ENCODE measurements around the gene SDF2.
A peak's percentile ranks its signal among the peaks of the same experiment; 100 is the strongest.

SDF2 gene, protein sequence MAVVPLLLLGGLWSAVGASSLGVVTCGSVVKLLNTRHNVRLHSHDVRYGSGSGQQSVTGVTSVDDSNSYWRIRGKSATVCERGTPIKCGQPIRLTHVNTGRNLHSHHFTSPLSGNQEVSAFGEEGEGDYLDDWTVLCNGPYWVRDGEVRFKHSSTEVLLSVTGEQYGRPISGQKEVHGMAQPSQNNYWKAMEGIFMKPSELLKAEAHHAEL

DNA sequence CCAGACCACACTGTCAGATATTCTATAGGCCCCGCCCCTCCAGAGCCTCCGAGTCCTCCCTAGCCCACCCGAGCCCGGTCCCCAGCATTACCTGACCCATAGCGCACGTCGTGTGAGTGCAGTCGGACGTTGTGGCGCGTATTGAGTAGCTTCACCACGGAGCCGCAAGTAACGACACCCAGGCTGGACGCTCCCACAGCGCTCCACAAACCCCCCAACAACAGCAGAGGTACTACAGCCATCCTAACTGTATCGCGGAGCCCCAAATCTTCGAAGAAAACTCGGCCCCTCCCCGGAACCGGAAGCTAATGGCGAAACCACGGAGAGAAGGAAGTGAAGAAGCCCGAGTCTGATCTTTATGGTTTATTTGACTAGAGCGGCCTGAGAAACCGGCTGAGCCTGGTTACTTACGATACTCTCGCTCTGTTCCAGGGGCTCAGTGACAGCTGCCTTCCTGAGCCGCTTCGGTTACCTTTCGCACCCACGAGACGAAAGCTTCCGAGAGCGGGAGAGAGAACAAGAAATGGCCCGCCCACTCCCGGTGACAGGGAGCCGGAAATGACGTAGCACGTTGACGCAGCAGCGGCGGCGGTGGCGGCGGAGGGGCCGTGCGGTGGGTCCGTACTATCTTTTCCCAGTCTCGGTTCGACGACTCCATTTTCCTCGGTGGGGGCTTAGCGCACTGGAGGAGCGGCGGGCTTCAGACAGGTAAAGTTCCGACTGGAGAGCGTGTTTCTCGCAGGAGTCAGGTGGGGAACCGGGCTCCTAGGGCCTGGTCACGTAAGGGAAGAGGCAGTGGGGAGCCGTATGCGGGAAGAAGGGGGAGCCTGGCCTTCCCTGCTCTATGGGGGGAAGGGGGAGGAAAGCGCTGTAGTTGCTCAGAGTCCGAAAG lies at the start of gene SDF2, which contains the start of gene SUPT6H:
SDF2 (minus strand) TSS at position 272 of the 892 bp plus-strand sequence; CDS start at position 242, 30 bp downstream.
SUPT6H (plus strand) TSS at position 571 of the 892 bp plus-strand sequence. CDS start 11,197 bp downstream, outside the sequence.
- peak; percentile 54 for DNase-seq

DNA sequence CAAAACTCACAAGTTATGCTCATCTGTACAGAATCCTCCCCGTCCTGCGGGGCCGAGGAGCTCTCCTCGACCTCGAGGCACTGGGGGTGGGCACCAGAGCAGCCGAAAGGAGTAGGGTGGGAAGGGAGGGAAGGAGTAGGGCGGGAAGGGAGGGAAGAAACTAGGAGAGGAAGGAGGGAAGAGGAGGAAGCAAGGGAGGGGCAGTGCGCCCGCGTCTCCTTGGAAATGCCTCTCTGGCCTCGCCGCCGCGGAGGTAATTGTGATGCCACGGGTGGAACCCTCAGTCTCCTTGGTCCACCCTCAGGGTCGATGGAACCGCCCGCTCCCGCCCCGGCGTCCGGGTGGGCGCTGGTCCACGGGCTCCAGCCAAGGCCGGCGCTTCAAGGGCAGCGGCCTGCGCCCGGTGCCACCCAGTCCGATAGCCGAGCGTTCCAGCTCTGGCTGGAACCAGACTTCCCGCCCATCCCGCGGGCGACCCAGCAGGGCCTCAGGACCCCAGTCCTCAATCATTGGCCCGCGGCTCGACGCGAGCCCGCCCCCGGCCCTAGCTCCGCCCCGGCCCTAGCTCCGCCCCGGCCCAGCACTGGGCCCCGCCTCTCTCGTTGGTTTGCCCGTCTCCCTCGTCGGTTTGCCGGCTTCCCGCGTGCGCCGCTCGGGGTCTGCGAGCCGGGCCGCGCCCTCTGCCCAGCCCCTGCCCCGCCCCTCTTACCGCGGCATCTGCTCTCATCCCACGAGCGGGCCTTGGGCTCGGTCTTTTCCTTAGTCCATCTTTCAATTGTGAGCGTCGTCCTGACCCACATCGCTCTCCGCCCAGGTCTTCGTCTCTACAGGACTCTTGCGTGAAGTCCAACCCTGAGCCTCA lies 49.4 kb upstream of the SDF2 start:
- DNase-seq: peak; percentile 79

DNA sequence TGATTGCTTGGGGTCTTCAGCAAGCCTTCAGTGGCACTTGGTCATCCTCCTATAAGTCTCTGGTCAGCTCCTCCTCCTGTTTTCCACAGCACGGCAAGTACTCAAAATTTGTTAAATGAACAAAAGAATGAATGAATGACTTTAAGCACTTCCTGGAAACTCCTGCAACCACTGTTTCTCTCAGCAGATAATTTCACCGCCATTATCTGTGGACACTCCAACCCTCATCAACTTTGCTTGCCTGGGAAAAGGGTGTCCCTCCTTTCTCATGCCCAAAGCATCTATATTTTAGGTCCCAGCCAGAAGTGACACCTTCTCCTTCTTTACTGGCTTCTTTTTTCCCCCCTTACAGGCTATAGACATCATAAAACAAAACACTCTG lies 45.6 kb upstream of the SDF2 start:
- no peak for DNase-seq

DNA sequence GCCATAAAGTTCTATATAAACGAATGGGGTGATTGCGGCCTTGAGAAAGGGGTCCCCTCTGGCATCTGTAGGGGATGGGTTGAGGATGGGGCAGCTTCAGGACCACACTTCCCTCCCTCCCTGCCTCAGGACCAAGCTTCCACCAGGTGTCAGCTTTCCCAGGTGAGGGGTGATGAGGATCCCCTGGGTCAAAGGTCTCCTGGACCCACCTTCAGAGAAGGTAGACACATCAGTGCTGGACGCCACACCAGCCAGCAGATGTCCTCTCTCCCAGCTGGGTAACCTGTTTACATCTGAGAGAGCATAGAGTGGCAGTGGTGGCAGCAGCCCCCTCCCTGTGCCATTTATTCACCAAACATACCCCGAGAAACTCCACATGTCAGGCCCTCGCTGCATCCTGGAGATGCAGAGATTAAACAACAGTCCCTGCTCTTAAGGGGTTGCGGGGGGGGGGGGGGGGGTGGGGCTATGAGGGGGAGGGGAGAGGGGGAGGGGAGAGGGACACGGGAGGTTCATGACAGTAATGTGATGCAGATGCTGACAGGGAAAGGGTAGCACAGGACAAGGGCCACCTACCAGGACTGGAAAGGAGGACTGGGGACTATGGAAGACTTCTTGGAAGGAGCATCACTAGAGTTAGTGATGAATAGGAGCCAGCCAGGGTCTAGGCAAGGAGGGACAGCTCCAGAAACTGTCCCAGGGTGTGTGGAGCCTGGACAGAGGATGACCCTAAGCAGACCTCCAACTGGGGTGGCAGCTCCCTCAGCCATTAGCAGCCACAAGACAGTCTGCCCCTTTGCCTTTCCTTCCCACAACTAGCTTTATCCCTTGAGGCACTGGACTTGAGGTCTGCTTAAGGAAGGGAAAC lies 45.0 kb upstream of the SDF2 start:
- DNase-seq: no peak

DNA sequence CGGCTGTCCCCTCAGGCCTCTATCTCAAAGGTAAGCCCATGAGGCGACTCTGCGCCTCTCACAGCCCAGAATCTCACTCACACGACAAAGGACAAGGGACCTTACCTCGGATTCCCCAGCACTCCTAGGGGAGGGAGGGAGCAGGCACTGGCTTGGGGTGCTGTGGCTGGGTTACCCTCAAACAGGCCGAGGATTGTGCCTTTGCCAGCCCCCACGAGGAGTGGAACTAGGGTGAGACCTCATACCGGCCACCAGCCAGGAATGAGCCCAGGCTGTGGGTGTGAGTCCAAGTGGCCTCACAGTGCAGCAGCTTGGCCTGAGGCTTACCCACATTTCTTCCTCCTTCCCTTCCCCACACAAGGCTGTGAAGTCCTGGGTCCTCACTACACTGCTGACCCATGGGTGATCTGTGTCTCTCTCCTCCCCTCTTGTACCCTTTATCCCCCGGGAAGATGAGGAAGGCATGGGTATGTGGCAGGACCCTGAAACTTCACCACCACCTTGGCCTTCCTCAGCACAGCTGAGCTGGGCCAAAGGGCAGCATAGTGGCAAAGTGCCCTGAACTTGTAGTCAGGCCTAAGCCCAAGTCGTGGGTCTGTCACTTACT lies 44.1 kb upstream of the SDF2 start:
- no peak for DNase-seq

DNA sequence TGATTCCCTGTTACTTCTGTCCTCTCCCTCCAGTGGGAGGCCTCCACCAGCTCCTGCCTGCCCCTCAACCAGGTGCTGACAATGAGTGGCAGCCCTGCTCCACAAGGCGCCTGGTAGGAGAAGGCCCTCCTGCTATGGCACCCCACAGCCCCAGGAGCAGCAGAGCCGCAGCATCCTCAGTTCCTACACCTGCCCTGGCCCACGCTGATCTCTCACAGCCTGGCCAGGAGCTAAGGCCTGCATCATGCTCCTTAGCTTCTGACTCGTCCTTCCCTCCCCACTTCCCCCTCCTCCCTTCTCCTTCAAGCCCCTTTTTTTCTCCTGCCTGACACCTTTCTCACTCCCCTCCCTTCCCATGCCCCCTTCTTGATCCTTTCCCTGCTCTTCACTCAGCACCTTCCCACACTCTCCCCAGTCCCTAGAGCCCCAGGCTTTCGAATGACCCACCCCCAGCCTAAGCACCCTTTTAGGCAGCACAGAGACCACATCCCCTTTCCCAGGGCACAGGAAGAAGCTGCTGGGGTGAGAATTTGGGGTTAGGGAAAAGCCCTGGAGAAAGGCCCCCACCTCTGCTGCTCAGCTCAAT lies 43.5 kb upstream of the SDF2 start:
- DNase-seq: no peak

DNA sequence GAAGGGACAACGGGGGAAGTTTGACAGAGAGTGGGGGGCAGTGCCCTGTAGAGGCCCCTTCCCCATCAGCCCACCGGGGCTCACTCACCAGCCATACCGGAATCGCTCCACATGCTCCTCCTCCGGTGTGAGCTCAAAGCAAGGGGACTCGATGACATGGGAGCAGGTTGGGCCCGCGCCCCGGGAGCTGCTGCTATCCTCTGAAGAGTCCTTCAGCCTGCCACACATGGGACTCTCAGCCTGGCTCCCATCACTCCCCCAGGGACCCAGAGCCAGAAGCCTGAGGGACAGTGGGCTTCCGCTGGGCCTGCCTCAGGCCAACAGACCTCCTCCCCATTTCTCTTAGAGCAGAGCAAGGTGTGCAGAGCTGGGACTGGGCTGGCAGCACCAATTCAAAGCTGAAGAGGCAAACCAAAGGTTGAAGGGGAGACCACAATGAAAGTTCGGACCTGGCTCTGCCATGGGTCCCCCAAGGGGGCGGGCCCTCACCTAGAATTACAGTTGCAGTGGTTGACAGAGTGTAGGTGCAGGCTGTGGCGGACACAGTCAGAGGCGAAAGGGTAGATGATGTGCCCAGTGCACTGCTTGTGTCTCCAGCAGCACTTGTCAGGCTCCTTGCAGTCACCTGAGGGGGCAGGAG lies 42.6 kb upstream of the SDF2 start:
- DNase-seq: no peak

DNA sequence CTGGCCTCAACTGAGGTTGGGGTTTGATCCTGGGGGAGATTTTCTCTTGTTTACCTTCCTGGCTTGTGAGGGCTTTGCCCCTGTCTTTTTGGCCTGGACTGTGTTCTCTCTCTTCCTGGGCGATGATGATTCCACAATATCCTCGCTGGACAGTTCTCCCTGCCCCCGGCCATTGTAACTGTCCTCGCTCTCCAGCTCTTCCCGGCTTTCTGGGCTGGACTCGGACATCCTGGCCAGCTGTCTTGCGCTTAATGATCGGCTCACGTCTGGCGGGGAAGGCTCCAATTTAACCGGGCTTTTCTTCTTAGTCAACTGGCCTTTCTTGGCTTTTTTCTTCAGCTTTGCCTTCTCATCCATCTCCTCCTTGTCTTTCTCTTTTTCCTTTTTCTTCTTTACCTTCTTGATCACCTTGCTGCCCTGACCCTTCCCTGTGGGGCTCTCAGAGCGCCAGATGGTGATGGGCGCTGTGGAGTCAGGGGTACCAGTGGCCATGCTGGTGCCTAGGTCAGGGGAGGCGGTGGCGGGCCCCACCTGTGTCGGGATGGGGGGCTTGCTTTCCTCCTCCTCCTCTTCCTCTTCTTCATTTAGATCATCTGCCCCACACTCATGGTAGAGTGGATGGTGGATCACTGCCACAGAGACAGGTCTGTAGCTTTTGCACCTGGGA lies 42.0 kb upstream of the SDF2 start:
- no peak for DNase-seq

DNA sequence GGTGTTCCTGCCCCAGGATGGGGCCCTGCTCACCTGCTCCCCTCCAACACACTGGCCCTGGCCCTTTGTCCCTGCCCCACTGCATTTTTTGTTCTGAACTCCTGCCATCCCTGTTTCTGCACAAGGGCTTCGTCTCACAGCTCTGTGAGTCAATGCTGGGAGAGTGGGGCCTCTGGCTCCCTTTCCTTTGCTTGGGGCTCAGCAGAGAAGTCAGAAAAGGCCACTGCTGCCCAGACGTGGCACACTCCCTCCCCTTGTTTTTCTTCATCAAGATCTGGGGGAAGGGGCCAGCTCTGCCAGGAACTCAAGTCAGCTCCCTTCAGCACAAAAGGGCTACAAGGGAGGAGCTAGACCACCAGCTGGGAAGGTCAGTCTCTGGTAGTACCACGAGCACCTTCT lies 41.0 kb upstream of the SDF2 start:
- DNase-seq: no peak

DNA sequence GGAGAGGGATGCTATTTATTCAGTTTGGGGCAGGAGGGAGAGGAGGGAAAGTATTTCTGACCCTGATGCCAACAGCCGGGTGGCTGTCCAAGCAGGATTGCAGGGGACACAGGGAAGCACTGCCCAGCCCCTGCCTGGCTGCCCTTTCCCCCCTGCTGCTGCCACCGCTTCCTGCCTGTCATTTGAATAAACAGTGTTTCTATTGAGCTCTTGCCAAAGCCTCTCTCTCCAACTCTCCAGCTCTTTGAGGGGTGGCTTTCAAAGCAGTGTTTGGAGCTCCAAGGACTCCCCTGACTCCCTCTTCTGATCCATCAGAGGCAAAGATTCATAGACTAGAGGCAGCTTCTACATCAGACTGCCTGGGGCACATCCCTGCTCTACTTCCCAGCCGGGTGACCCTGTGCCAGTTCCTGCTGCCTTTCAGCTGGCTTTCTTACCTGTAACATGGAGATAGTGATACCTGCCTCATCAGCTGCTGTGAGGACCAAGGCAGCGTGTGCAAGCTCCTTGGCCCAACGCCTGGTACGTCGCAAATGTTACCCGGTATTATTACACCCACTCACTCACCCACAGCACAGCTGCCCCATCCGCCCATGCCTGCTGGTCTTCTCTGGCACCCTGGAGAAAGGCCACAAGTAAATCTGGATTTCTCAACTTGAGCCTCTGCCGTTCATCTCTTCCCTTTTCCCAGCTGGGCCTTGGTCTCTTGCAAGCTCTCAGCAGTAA lies 40.5 kb upstream of the SDF2 start:
- no peak for DNase-seq

DNA sequence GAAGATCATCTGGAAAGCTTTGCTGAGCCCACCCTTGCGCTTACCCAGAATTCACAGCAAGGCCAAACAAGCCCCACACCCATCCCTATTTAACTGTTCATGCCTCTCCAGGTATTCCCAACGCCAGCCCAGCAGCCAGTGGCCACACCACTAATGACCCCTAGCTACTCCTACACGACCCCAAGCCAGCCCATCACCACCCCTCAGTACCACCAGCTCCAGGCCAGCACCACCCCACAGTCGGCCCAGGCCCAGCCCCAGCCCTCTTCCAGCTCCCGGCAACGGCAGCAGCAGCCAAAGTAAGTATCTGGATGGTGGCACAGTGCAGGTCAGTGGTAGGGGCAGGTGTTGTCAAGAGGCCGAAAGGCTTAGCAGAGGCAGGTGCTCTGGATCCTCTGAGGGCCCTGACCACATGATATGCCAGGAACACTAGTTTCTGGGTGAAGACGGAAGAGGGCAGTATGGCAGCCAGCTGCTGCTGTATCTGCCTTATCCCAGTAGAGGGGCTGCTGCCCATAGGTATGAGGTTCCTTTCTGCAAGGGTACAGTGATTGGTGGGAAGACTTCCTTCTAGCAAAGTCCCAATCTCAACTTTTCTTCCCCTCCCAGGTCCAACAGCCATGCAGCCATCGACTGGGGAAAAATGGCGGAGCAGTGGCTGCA lies 39.3 kb upstream of the SDF2 start:
- DNase-seq: no peak

DNA sequence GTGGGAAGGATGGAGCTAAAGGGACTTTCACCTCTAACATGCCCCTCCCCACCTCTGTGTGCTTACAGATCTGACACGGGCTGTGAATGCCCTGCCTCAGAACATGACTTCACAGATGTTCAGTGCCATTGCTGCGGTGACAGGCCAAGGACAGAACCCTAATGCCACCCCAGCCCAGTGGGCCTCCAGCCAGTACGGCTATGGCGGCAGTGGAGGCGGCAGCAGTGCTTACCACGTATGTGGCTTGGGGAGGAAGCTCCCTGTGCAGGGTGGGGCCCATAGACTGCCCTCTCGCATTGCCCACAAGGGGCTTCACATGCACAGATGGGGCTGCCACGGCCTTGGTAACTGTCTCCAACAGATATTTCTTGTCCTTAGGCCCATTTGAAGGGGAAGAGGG lies 38.6 kb upstream of the SDF2 start:
- DNase-seq: no peak

DNA sequence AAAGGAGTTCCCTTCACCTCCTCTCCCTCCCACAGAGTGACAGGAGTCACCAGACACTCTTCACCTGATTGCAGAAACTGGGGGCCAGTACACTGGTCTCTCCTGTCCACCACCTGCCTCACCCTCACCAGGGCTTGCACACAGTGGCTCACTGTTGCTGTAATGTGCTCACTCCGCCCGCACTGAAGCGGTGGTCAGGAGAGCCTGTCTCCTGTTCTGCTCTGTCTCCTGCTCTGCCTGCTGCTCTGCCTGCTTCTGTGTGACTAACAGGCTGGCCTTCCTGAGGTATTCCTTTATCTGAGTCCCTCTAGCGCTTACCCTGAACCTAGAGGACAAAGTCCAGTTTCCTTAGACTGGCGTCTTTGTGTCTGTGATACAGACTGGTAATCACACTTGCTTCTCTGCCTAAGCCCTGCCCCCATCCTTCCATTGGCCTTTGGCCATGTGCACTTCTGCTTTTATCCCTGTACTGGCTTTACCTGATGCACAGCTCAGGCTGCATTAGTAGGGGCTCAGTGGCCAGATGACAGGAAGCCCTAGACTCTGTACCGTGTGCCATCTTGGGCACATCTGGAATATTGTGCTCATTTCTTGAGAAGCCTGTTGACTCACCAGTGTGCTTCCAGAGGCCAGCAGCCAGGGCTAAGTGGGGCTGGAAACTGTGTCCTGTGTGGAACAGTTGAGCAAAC lies 36.7 kb upstream of the SDF2 start:
- DNase-seq: no peak

DNA sequence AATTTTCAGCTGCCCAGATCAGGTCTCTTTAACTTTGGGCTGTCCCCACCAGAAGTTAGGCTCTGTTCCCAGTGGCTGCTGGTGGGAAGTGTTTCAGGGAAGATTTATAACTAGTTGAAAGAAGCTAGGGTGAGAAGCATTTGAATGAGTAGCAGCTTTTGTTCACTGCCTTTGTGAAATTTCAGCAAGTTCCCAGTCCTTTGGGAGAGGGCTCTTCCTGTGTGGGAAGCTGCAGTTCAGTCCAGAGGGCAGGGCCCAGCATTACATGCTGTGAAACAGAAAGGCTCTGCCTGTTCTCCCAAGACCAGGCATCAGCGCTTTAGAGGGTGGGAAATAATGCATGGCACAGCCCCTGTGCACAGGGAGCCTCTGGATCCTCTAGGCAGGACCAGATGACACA lies 32.2 kb upstream of the SDF2 start:
- no peak for DNase-seq

DNA sequence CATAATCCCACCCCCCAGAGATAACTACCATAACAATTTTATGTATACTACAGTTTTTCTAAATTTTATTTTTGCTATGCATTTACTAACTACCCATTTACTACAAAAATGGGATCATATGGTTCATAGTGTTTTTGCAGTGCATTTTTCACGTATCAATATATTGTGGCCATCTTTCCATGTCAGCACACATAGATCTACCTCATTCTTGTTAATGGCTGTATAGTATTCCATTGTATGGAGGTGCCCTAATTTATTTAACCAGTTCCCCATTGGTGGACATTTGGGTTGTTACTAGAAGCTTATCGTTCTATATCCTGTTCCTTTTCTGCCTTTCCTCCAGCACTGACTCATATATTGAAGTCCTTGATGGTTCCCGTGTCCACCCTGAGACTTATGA lies 27.3 kb upstream of the SDF2 start:
- no peak for DNase-seq

DNA sequence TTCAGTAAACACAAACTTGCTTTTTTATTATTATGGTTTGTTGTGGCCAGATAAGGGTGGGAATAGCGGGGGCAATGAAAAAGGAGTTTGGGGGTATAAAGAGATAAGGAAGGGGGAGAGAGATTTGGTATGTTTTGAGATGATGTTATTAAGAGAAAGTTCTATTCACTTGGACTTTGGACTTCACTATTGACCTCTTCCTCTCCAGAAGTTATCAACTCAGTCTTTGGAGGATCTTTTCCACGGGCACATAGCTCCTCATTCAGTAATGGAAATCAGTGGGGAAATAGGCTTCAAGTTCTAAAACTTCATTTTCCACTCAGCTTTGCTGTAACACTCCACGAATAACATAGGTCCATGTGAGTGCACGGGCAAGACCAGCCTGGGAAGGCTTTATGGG lies 26.8 kb upstream of the SDF2 start:
- DNase-seq: no peak

DNA sequence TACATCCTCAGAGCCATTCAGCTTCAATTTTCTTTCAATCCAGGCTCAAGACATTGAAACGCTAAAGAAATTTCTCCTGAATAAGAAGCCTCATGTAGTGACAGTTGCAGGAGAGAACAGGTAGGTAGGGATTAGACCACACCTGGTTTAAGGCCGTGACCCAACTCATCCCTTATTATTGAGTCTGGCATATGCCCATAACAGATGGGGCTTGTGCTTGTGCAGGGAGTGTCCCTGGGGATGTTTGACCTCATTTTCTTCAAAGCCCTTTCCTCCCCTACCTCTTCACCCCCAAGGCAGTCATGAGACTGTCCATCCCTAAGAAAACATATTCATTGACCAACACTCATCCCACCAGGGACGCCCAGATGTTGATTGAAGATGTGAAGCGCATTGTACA lies 24.6 kb upstream of the SDF2 start:
- no peak for DNase-seq

DNA sequence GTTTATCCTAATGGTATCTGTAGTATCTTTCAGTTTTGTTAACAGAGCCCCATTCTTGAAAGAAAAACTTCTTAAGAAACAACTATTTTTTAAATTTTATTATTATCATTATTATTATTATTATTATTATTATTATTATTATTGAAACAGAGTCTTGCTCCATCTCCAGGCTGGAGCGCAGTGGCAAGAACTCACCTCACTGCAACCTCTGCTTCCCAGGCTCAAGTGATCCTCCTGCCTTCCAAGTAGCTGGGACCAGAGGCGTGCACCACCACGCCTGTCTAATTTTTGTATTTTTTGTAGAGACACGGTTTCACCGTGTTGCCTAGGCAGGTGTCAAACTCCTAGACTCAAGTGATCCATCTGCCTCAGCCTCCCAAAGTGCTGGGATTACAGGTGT lies 23.7 kb upstream of the SDF2 start:
- no peak for DNase-seq

DNA sequence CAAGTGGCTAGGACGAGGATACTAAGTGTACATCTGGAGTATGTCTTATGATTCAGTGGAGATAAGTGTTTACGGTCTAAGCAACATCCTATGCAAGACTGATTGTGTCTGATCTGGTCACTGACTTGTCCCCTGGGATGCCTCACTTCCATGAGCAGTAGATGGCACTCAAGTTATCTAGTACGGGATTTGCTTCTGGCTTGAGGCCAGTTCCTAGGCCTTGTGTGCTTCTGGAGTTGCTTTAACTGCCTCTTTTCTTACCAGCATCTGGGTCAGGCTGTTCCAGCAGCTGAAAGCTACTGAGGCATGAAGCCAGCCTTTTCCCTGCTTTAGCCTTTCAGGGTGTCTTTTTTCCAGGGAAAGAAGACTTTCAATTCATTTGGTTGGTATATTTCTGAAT lies 23.3 kb upstream of the SDF2 start:
- no peak for DNase-seq
